Retinal pigment epithelial cell (primary cell): ENCODE data around the gene INSIG1.

Experiments
- DNase-seq: peaks from one replicate; pipeline ENCODE4 v3.0.0-alpha.2; 2010; ENCODE audit warnings: low read depth
- H3K4me3 ChIP-seq: 2 replicates; pipeline ENCODE4 v1.5.1; 2011; ENCODE audit warnings: mild to moderate bottlenecking, low read length, control low read depth, moderate library complexity
- TF ChIP-seq, protein P1 (sequence below): conservative IDR thresholded peaks from 2 replicates; pipeline ENCODE4 v1.5.1; 2011; ENCODE audit warnings: low read depth, low read length, control low read depth, inconsistent platforms

Gene INSIG1

GRCh38 chr7:155355745-155356144 is 58.1 kb downstream of the INSIG1 start:
- H3K4me3 ChIP-seq: no peak overlapping the region
- TF ChIP-seq, protein P1, sequence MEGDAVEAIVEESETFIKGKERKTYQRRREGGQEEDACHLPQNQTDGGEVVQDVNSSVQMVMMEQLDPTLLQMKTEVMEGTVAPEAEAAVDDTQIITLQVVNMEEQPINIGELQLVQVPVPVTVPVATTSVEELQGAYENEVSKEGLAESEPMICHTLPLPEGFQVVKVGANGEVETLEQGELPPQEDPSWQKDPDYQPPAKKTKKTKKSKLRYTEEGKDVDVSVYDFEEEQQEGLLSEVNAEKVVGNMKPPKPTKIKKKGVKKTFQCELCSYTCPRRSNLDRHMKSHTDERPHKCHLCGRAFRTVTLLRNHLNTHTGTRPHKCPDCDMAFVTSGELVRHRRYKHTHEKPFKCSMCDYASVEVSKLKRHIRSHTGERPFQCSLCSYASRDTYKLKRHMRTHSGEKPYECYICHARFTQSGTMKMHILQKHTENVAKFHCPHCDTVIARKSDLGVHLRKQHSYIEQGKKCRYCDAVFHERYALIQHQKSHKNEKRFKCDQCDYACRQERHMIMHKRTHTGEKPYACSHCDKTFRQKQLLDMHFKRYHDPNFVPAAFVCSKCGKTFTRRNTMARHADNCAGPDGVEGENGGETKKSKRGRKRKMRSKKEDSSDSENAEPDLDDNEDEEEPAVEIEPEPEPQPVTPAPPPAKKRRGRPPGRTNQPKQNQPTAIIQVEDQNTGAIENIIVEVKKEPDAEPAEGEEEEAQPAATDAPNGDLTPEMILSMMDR: no peak
- DNase-seq: no peak

DNA sequence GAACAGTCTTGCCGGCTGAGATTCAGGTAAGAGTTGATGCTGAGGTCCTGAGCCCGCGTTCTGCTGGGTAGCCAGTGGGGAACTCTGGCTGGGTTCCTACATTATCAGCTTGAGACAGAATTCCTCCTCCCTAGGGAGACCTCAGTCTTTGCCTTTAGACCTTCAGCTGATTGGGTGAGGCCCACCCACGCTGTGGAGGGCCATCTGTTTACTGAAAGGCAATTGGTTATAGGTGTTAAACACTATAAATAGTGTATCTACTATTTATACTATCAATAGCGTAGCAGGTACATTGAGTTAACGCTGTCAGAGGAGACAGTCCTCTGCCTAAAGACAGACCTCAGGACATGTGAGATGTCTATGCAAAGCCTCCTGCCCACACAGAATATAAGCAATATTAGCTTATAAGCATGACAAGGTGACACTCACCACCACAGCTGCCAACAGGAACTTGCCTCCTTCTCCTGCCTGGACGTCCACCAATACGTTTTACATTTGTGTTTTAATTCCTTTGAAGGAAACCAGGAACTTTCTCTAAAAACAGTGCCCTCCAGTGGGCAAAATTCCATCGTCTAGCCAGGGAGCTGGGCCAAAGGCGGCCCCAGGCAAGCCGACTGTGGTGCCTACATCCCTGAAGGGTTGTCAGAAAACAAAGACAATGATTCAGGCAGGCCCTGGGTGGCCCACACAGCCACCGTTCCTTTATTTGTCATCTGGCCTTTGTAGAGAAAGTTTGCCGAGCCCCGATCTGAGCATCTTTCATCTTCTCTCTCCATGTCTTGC is 58.8 kb downstream of the INSIG1 start:
- H3K4me3 ChIP-seq: no peak overlapping the region
- no peak for DNase-seq
- TF ChIP-seq, protein P1: peak; percentile 58

- TF ChIP-seq, protein P1: no peak
- DNase-seq: no peak
- H3K4me3 ChIP-seq: no peak overlapping the region
Measured at GRCh38 chr7:155357573-155358041, 59.9 kb downstream of the INSIG1 start.

GRCh38 chr7:155358066-155358947 is 60.6 kb downstream of the INSIG1 start:
- H3K4me3 ChIP-seq: no peak overlapping the region
- TF ChIP-seq, protein P1: no peak
- no peak for DNase-seq

- TF ChIP-seq, protein P1: no peak
- H3K4me3 ChIP-seq: no peak overlapping the region
Measured at GRCh38 chr7:155358948-155359712, 61.5 kb downstream of the INSIG1 start.

More at GRCh38 chr7:155358948-155359712, 61.5 kb downstream of the INSIG1 start:
- DNase-seq: no peak
